Fibroblast of pulmonary artery (primary cell): ENCODE results near the gene PIK3R6.

ENCODE experiments used
- DNase-seq: peaks from one replicate; pipeline ENCODE4 v3.0.0-alpha.2; 2010; ENCODE audit warnings: low read depth
- H3K4me3 ChIP-seq: replicated peaks from 2 replicates; pipeline ENCODE4 v1.5.1; 2011; ENCODE audit warnings: low read depth, mild to moderate bottlenecking, control low read depth, low read length, moderate library complexity
- TF ChIP-seq, protein P1 (sequence below): IDR thresholded peaks from 2 replicates; pipeline ENCODE4 v1.5.1; 2011; ENCODE audit warnings: mild to moderate bottlenecking, control low read depth, low read length, inconsistent platforms; ENCODE audit errors: missing control alignments

PIK3R6 gene

DNA sequence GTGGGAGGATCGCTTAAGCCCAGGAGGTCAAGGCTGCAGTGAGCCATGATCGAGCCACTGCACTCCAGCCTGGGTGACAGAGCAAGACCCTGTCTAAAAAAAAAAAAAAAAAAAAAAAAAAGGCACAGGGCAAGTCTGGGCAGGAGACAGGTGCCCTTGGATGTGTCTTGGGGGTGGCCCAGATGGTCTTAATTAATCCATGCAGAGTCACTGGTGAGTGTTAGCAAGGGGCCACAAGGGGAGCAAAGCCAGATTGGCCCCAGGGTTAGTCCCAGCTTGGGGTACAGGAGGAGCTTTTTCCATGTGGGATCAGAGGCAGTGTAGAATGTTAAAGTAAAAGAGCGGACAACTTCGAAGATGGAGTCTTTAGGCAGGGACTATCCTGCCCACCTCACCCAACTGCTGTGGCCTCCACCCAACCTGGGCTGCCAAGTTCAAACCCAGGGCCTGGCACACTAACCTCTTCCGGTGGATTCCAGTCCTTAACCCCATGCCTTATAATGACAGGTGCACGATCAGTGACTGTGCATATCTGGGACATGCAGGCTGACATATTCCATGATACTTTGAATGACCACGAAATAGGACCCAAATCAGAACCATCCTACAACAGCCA is 36.1 kb downstream of the PIK3R6 start:
- TF ChIP-seq, protein P1, sequence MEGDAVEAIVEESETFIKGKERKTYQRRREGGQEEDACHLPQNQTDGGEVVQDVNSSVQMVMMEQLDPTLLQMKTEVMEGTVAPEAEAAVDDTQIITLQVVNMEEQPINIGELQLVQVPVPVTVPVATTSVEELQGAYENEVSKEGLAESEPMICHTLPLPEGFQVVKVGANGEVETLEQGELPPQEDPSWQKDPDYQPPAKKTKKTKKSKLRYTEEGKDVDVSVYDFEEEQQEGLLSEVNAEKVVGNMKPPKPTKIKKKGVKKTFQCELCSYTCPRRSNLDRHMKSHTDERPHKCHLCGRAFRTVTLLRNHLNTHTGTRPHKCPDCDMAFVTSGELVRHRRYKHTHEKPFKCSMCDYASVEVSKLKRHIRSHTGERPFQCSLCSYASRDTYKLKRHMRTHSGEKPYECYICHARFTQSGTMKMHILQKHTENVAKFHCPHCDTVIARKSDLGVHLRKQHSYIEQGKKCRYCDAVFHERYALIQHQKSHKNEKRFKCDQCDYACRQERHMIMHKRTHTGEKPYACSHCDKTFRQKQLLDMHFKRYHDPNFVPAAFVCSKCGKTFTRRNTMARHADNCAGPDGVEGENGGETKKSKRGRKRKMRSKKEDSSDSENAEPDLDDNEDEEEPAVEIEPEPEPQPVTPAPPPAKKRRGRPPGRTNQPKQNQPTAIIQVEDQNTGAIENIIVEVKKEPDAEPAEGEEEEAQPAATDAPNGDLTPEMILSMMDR: no peak
- H3K4me3 ChIP-seq: no peak overlapping the region

DNA sequence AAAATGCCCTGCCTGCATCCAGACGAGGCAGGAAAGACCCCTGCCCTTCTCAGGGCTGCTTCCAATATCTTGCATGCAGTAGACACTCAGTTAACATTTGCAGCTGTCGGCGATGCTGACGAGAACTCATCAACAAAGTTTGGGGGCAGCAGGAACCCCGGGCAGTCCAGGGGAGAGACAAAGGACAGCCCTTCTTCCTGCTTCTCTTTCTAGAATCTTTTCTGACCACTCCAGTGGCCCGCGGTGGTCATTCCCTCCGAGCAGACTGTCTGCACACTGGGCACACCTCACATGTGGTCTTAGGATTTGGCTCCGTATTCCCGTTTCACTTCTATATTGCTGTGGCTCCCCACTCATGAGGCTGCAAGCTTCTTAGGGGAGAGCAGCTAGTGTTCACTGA is 37.3 kb downstream of the PIK3R6 start:
- no peak overlapping the region for H3K4me3 ChIP-seq
- TF ChIP-seq, protein P1: no peak

More for the DNA sequence above, 36.1 kb downstream of the PIK3R6 start:
- no peak for DNase-seq

DNA sequence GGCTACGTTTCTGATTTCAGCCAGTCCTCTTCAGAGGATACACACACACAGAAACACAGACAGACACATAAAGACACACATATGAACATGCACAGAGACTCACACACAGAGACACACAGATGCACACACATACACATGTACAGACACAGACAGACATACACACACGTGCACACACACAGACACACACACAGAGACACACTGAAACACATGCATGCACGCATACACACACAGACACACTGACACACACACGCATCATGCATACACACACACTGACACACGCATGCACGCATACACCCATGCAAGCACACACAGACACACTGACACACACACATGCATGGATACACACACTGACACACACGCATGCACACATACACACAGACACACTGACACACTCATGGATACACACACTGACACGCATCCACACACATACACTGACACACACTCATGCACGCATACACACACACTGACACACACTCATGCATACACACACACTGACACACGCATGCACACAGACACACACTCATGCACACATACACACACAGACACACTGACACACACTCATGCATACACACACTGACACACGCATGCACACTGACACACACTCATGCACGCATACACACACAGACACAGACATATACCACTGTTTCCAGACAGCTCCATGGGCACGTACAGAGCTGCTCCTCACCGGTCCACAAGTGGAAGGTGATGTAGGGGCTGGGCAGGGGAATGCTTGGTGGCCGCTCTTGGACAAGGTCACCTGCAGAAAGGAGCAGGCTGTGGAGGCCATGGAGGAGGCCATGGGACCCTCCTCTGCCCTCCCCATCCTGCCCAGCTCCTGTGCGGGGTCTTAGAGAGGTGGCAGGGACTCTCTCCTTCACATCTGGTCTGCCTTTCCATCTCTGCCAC is 38.2 kb downstream of the PIK3R6 start:
- DNase-seq: no peak

More for the DNA sequence above, 37.3 kb downstream of the PIK3R6 start:
- no peak for DNase-seq

DNA sequence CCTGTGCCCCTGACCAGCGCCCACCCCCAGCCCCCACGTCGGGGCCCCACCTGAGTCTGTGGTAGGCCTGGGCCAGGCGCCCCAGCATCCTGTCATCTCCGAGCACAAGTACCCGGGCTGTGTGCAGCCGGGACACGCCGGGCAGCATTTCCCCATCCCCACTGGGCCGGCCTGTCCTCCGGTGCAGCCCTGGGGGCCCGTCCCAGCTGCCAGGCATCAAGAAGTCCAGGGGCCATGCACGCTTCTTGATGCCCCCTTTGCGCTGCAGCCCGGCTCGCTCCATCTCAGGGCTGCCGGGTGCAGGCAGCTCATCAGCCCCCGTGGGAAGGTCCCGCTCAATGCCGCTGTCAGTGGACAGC is 39.0 kb downstream of the PIK3R6 start:
- DNase-seq: no peak
- TF ChIP-seq, protein P1: no peak
- no peak overlapping the region for H3K4me3 ChIP-seq

More for the DNA sequence above, 38.2 kb downstream of the PIK3R6 start:
- H3K4me3 ChIP-seq: no peak overlapping the region
- TF ChIP-seq, protein P1: no peak

DNA sequence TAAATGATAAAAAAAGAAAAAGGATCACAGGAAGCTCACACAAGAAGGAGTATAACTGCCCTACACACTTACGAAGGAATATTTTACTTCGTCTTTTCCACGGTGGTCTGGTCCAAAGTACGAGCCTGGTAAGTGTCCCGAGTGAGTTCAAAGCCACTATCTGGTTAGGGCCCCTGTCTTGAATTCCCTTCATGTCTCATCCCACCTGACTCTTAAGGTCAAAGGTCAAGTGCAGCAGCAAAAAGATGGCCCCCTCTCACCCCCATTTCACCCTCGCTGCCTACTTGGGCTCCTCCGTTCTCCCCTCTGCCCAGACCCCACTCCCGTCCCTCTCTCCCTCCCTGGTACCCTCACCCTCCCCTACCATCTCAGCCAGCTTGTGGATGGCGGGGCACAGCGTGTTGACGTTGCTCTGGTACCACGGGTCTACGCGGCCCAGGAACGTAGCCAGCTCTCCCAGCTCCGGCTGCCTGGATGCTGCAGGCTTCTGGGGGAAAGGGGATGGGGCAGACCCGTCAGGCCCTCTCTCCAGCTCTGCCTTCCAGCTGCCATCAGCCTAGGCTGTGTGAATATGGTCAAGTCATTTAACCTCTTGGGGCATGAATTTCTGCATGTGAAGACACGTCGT is 40.6 kb downstream of the PIK3R6 start:
- TF ChIP-seq, protein P1: no peak
- no peak for DNase-seq
- H3K4me3 ChIP-seq: no peak overlapping the region

DNA sequence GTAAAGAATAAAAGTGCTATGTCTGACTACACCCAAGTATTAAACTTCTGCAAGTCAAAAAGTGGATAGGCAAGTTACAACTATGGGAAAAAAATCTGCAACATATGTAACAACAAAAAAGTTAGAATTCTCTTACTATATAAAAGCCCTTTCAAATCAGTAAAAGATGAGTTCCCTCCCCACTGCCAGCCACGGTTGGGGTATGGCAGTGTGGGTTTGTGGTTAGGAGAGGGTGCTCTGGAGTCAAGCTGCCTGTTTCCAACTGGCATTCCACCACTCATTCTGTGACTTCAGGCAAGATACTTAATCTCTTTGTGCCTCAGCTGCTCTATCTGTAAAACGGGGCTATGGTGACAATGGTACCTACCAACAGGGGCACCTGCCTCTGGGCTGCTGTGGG is 41.7 kb downstream of the PIK3R6 start:
- H3K4me3 ChIP-seq: no peak overlapping the region
- TF ChIP-seq, protein P1: no peak
- no peak for DNase-seq
